HT1080 (cell line): ENCODE measurements around the gene MRTFA. TPM values are rescaled to one million over a fixed set of nuclear protein-coding genes. Genes with fewer than 3 reads are reported as not detected.
"Not testable (repeated sequence)": the region's sequence is repeated elsewhere in the genome, so short reads cannot be mapped to it uniquely, and the experiment has no call there.

Experiments used
- DNase-seq: peaks from one replicate; pipeline ENCODE4 v3.0.0-alpha.2; 2015; ENCODE audit warnings: low read depth
- total RNA-seq: library from RNA; depleted of rRNA; stranded (reverse); fragments of >200 nt; shearing (Covaris generic); gene quantifications from 2 replicates; pipeline ENCODE4 v1.2.3, GENCODE V29; 2014

MRTFA gene
- total RNA-seq, 1 experiment from 2014 or later: 23.9 TPM

- no peak for DNase-seq
Measured at GRCh38 chr22:40597526-40598430, 38.7 kb downstream of the MRTFA start.

GRCh38 chr22:40595497-40596234, 40.9 kb downstream of the MRTFA start:
- no peak for DNase-seq

- peak; percentile 13 for DNase-seq
Measured at GRCh38 chr22:40594924-40595323, 41.6 kb downstream of the MRTFA start.

GRCh38 chr22:40594346-40594745, 42.2 kb downstream of the MRTFA start:
- DNase-seq: no peak

- no peak for DNase-seq
Measured at GRCh38 chr22:40593460-40594273, 42.9 kb downstream of the MRTFA start.

GRCh38 chr22:40592352-40593113, 44.0 kb downstream of the MRTFA start:
- no peak for DNase-seq

- DNase-seq: no peak
Measured at GRCh38 chr22:40588726-40589125, 47.8 kb downstream of the MRTFA start.

- DNase-seq: no peak
Measured at GRCh38 chr22:40586781-40587180, 49.7 kb downstream of the MRTFA start.

- no peak for DNase-seq
Measured at GRCh38 chr22:40585310-40585751, 51.2 kb downstream of the MRTFA start.

- not testable (repeated sequence) for DNase-seq
Measured at GRCh38 chr22:40584766-40585165, 51.8 kb downstream of the MRTFA start.

GRCh38 chr22:40583053-40583741, 53.3 kb downstream of the MRTFA start:
- no peak for DNase-seq

- DNase-seq: no peak
Measured at GRCh38 chr22:40582063-40582462, 54.5 kb downstream of the MRTFA start.

GRCh38 chr22:40580631-40581030, 55.9 kb downstream of the MRTFA start:
- DNase-seq: no peak

- DNase-seq: no peak
Measured at GRCh38 chr22:40578171-40578570, 58.3 kb downstream of the MRTFA start.

GRCh38 chr22:40572976-40573375, 63.5 kb downstream of the MRTFA start:
- no peak for DNase-seq

- no peak for DNase-seq
Measured at GRCh38 chr22:40571887-40572286, 64.6 kb downstream of the MRTFA start.

- no peak for DNase-seq
Measured at GRCh38 chr22:40567626-40568328, 68.7 kb downstream of the MRTFA start.

- DNase-seq: peak; percentile 13
Measured at GRCh38 chr22:40567106-40567505, 69.4 kb downstream of the MRTFA start.

- DNase-seq: no peak
Measured at GRCh38 chr22:40560994-40561515, 75.5 kb downstream of the MRTFA start.
